B cell (primary cell): ENCODE measurements around the gene GCNT2.
"Not testable (repeated sequence)": the region's sequence is repeated elsewhere in the genome, so short reads cannot be mapped to it uniquely, and the experiment has no call there.

ENCODE experiments used
- EZH2 ChIP-seq: IDR thresholded peaks from 2 replicates; pipeline ENCODE4 v1.6.1; 2012; ENCODE audit warnings: borderline replicate concordance, low read depth, mild to moderate bottlenecking, moderate library complexity, low read length; ENCODE audit not compliant: insufficient read depth, poor library complexity, severe bottlenecking
- TF ChIP-seq, protein P1 (sequence below): fragments of 200-600 bp; IDR thresholded peaks from one replicate; pipeline ENCODE4 v1.8.0; 2022; ENCODE audit warnings: antibody characterized with exemption, mild to moderate bottlenecking

DNA sequence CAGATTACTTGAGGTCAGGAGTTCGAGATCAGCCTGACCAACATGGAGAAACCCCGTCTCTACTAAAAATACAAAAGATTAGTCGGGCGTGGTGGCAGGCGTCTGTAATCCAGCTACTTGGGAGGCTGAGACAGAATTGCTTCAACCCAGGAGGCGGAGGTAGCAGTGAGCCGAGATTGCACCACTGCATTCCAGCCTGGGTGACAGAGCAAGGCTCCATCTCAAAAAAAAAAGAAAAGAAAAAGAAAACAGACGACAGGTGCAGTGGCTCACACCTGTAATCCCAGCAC lies 1.8 kb upstream of the GCNT2 start:
- TF ChIP-seq, protein P1, sequence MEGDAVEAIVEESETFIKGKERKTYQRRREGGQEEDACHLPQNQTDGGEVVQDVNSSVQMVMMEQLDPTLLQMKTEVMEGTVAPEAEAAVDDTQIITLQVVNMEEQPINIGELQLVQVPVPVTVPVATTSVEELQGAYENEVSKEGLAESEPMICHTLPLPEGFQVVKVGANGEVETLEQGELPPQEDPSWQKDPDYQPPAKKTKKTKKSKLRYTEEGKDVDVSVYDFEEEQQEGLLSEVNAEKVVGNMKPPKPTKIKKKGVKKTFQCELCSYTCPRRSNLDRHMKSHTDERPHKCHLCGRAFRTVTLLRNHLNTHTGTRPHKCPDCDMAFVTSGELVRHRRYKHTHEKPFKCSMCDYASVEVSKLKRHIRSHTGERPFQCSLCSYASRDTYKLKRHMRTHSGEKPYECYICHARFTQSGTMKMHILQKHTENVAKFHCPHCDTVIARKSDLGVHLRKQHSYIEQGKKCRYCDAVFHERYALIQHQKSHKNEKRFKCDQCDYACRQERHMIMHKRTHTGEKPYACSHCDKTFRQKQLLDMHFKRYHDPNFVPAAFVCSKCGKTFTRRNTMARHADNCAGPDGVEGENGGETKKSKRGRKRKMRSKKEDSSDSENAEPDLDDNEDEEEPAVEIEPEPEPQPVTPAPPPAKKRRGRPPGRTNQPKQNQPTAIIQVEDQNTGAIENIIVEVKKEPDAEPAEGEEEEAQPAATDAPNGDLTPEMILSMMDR: not testable (repeated sequence)
- not testable (repeated sequence) for TF ChIP-seq EZH2
